Hematopoietic multipotent progenitor cell treated with erythropoietin and hydrocortisone succinate and interleukin-3 and kit ligand, for 17 days (in vitro differentiated cells): ENCODE results near the gene SP9.
A peak's percentile ranks its signal among the peaks of the same experiment; 100 is the strongest.

Experiments
- DNase-seq: peaks from one replicate; pipeline ENCODE4 v3.0.0-alpha.2; 2015; ENCODE audit warnings: low spot score

Gene SP9

DNA sequence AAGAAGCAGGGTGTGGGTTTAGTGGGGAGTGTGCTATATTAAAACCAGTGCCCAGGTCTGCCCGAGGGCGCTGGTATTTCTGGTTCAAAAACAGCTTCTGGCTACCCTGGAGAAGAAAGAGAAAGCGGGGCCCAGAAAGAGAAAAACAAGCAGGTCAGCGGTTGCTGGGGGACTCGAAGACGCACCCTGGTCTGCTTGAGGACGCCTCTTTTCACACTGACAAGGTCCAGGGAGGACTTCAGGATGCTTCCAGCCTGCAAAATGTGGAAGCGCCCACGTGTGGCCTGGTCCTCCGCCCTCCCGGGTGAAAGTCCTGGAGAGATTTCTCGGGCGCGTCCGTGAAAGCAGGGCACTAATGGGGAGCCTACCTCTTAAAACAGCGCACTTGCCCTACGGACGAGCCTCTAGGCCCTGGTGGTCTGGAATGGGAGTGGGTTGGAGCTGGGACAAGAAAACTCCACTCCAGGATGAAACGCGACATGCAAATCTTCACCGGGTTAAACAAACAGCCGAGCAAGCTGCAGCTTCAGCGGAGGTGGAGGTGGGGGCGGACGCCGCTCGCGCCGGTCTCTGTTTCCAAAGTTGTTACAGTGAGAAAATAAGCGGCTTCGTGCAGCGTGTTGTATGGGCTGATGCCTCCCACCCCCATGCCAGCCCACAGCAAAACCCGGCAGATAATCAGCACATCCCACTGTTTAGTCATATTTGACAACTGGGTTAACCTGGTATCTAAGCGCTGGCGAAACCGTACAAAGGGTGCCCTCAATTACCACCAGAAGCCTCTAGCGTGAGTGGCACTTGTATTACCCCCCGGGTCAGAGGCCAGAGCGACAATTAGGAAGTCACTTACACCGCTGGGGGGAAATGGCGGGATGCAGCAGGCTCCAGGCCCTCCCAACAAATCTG is 1.1 kb upstream of the SP9 start:
- no peak for DNase-seq

DNA sequence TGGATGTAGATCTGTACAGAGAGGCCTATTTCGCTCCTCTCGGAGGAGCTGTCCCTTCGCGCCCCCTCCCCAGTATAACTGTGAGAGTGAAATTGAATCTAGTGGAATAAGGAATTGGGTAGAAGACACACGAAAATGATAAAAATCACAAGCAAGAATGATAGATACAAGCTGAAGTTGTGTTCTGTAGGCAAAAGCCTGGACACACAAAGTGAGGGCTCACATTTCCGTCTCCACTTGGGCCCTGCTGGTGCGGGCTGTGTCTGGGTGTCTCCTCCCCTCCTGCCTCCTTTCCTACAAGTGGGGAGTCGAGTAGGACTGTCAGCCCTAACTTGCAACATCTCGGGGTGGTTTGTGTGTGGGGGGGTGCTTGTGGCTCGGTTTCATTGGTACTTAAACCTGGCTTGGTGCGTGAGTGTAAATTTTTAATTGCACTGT is 457 bp upstream of the SP9 start:
- no peak for DNase-seq

DNA sequence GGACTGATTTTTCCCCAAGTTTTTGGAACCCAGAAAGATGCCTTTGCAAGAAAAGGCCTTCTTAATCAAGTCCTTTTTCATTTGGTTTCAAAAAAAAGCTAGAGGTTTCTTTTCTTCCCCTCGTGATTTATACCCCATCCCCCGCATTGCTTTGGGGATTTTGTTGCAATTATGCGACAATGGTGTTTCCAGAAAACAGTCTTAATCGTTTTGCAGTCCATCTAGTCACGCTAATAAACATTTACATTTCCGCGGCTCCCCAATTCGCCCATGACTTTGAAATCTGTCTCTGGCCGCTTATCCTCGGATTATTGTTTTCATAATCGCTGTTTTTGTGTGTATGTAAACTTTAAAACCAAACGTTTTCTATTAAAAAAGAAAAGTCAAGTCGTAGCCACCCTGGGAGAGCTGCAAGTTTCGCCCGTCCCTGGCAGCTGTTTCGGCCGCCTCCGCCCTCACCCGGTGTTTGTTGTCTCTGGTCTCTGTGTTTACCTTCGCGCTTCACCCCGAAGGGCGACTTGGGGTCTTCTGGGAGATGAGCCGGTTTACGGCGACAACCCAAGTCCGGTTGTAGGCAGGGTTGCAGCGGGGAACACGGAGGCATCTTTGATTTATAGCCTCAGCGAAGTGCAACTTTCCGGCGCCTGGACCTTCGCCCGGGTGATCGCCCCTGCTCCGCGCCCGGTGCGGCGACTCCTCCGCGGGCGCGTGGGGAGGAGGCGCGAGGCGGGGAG is 667 bp downstream of the SP9 start:
- no peak for DNase-seq

DNA sequence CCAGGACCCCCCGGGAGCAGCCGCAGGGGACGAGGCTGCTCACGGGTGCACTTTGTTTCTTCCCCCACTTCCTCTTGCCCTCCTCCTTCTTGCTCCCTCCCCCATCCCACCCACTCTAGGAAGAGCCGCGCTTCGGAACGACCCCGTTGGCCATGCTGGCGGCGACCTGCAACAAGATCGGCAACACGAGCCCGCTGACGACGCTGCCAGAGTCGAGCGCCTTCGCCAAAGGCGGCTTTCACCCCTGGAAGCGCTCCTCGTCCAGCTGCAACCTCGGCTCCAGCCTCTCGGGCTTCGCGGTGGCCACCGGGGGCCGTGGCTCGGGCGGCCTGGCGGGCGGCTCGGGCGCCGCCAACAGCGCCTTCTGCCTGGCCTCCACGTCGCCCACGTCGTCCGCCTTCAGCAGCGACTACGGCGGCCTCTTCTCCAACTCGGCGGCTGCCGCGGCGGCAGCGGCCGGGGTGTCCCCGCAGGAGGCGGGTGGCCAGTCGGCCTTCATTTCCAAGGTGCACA is 1.3 kb downstream of the SP9 start:
- DNase-seq: no peak

DNA sequence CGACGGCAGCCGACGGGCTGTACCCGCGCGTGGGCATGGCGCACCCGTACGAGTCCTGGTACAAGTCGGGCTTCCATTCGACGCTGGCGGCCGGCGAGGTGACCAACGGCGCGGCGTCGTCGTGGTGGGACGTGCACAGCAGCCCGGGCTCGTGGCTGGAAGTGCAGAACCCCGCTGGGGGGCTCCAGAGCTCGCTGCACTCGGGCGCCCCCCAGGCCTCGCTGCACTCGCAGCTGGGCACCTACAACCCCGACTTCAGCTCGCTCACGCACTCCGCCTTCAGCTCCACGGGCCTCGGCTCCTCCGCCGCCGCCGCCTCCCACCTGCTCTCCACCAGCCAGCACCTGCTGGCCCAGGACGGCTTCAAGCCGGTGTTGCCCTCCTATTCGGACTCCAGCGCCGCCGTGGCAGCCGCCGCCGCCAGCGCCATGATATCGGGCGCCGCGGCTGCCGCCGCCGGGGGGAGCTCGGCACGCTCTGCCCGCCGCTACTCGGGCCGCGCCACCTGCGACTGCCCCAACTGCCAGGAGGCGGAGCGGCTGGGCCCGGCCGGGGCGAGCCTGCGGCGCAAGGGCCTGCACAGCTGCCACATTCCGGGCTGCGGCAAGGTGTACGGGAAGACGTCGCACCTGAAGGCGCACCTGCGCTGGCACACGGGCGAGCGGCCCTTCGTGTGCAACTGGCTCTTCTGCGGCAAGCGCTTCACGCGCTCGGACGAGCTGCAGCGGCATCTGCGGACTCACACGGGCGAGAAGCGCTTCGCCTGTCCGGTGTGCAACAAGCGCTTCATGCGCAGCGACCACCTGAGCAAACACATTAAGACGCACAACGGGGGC is 2.0 kb downstream of the SP9 start:
- peak; percentile 15 for DNase-seq

DNA sequence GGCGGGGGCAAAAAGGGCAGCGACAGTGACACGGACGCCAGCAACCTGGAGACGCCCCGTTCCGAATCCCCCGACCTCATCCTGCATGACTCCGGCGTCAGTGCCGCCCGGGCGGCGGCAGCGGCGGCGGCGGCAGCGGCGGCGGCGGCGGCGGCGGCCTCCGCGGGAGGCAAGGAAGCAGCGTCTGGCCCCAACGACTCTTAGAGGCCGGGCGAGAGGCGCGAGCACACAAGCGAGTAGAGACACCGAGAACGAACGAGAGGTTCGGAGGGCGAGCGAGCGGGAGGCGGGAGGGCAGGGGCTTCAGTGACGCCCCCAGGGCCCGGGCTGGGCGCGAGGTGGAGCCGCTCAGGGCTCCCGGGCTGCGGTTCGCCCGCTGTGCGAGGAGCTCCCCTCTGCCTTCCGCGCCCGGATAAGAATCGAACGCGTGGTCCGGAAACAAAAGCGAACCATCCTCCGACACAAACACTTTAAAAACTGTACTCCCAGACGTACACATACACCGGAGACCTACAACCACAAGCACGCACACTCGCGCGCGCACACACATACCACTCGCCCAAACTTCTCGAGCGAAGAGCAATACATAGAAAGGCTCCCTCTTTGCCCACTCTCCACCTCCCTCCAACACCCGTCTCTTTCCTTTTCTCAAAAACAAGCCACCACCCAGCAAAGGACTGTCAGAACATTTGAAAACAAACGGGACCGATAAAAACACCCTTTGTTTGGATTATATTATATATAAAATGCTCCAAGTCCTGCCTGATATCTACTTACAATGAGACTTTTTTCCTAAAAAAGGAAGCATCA is 2.8 kb downstream of the SP9 start:
- no peak for DNase-seq

DNA sequence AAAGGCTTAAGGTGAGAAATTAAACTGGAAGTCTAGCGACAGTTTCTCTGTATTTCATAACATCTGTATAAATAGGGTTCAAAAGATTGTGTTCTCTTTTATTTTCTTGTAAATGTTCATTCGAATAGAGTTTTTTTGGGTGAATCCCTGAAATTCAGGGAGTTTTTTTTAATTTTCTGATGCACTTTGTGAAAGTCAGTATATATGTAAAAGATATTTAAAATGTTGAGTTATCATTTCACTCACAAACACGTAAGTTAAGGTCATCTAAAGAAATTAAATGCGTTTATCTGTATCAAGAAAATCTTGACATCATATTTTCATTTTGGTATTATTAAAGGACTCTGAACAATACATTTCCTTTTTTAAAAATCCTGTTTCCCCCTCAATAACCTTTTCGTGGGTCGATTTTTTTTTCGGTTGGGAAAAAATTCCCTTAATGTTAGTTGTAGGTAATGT is 3.4 kb downstream of the SP9 start:
- DNase-seq: no peak

DNA sequence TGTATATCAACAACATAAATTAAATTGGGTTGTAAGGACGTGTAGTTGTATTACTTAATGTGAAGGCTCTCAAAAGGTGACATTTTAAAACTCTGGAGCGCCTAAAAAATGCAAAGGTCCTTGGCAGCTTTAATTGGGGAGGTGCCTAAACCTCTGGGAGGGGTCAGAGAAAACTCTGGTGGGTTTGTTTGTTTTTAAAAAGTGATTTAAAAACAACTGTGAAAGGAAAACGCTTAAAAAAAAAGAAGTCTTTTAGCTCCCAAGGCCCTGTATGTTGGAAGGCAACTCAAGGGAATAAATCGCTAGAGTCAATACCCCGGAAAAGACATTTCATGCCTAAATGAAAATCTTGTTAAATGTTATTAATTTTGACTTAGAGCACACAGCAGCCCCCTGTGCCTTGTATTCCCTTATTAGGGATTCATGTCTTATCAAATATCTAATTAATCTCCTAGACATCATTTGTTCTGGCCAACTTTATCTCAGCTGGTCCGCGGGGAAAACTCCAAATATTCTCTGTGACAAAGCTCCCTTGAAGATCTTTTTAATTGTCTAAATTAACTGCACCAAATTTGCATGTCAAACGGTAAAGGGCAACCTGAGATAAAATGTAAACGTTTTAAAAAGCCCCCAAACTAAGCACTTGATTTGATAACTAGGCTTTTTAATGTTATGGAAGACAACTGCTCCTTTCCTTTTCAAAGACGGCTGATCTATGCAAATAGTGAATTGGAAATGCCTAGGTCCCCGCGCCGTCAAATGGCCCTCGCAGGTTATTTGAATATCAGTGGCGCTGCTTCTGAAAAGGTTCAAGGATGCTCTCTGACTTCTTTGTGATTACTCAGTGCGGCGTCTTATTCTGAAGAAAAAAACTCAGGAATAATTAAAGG is 4.2 kb downstream of the SP9 start:
- DNase-seq: no peak

DNA sequence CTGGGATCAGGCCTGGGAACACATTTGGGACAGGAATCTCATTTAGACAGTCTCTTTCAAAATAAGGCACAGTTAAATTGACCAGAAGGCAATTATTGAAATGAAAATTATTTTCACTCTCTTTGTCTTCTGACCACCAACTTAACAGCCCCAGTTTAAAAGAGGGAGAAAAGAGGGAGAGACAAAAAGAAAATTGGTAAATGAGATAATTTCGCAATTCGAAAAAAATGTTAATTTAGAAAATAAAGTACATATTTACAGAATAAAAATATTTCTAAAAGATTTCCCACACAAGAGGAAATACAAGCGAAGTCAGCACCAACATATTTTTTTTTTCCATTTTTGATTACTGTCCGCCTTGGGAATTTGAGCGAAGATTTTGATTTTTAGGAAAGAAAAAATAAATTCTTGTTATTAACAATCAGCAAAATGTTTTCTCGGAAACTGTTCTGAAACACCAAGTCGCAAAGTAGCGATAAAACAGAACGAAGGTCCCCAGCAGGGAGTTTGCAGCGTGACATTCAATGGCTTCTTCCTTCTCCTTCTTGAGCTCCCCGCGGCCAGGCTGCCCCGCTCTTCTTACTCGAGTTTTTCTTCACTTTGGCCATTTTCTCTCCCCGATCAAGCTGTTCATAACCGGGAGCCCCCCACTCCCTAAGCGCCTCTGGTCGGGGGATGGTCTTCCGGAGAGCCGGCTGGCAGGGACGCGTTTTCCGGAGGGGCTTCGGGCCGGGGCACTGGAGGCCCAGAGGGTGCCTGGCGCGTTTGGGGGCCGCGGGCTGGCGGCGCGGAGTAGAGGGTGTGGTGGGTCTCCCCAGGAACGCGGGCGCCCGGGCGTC is 5.0 kb downstream of the SP9 start:
- no peak for DNase-seq

DNA sequence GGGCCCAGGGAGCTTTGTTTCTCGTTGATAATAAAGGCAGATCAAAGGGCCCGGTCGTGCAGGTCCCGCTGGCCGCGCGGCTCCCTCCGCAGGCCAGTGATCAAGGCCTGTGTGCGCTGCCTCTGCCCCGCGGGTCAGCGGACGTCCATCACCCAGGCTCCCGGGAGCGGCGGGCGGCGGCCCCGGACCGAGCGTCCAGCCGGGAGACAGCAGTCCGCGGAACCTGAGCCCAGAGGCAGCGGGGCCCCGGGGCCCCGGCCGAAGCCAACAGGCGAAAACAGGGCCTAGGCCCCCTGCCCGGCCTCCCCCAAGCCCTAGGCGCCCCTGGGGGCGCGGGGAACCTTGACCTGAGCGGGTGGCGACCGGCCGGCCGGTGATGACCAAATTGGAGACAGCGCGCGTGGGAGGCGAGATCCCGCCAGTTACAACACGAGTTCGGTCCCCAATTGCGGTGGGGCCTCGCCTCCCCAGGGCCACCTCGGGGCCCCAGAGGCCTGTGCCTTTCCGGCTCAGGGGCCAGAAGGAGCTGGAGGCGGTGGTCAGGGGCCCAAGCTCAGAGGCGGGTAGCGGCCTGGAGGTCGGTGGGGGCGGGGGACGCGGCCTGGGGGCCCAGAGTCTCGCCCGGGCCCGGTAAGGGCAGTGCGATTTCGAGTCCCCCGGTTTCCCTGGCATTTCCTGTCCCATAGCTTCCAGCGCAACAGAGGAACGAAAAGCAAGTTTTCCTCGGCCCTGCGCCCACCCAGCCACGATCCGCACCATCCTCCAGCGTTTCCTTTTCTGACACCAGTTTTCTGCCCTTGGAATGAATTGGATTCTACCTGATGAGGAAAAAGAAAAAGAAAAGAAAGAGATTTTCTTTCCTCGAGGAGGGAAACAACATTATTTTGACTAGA is 5.9 kb downstream of the SP9 start:
- DNase-seq: no peak

DNA sequence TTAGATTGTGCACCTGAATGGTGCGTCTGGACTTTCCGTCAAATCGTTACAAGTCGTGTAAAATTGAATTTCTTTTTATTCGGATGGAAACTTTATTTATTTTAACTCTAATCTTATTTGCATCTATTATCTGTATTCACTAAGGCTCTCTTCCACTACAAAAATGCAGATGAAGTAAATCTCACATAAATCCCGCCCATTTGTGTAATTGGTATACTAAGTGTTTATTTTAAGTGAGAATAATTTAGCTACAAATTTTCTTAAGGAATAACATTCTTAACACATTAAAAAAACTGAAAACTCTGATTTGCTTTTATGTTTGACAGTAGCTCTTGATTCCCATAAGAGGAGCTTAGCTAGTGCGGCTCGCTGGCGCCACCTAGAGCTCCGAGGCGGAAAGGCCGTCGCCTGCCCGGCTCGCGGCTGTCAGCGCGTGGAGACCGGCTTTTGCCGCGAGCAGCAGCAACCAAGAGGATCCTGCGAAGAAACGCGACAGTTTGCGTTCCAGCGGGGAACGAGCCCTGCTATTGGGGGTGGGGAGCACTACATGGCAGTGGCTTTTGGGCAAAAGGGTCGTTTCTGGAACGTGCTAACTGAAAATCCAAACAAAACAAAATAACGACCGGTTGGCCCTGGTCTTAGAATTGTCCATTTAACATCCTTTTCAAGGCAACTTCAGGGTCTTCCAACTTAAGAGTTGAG is 6.7 kb downstream of the SP9 start:
- peak; percentile 76 for DNase-seq

DNA sequence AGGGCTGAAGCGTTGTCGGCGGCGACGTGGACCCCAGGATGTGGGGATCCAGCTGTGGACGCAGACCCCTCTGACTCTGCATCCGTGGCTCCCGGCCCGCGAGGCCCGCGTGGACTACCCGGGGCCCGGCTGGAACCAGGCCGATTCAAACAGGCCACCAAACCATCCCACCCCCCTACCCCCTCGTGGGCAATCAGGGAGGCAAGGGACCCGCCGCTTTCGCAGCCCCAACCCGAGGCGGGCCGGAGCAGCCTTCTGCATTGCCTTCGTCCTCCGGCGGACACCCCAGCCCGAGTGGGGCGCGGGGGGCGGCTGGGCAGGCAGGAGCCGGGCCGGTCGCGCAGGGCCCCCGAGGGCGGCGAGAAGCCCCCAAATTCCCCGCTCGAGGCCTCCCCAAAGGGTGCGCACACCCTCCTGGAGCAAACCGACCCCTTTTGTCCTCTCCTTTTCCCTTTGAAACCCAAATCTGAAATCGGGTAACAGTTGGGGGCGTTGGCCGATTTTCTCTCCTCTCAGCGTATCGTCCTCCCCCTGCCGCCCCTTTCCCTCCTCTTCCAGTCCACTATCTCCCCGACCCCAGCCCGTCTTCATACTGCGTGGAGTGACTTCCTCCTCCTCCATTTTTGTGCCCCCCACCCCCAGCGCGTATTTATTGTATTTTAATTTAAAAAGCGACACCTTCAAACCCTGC is 7.4 kb downstream of the SP9 start:
- no peak for DNase-seq

DNA sequence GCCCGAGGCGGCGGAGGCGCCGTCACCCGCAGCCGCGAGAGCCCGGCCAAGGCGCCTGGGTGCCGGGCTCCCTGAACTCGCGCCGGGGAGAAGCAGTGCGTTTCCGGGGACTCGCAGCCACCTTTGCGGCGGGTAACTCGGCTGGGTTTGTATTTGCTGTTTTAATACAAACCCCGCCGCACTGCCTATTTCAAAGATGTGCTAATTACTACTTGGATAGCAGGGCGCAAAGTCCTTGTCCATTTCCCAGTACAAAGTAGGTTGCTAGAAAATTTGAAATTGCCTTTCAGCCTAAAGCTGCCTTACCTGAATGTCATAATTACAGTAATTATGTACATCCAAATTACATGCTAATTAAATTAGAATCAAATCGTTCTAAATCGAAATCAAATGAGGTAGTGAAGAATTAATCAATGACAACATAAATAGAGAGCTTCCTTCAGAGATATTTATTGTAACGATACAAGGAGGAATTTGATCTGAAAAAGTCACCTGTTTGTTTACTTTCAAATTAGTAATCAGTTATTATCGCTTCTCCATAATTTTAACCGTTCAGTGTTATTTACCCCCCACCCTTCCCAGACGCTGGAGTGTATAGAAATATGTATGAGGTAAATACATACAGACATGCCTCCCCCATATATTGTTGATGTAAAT is 8.1 kb downstream of the SP9 start:
- DNase-seq: no peak

DNA sequence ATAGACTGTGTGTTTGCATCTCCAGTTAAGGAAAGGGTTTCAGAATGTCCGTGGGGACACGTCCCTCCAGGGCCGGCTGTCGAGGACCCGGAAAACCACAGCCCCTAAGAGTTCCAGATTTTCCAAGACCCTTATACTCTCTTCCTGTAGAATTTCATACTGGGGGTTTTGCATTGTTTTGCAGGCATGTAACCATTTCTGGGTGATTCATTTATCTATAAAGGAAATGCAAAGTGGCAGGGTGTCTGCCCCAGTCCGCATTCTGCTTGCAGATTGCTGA is 8.5 kb downstream of the SP9 start:
- no peak for DNase-seq

DNA sequence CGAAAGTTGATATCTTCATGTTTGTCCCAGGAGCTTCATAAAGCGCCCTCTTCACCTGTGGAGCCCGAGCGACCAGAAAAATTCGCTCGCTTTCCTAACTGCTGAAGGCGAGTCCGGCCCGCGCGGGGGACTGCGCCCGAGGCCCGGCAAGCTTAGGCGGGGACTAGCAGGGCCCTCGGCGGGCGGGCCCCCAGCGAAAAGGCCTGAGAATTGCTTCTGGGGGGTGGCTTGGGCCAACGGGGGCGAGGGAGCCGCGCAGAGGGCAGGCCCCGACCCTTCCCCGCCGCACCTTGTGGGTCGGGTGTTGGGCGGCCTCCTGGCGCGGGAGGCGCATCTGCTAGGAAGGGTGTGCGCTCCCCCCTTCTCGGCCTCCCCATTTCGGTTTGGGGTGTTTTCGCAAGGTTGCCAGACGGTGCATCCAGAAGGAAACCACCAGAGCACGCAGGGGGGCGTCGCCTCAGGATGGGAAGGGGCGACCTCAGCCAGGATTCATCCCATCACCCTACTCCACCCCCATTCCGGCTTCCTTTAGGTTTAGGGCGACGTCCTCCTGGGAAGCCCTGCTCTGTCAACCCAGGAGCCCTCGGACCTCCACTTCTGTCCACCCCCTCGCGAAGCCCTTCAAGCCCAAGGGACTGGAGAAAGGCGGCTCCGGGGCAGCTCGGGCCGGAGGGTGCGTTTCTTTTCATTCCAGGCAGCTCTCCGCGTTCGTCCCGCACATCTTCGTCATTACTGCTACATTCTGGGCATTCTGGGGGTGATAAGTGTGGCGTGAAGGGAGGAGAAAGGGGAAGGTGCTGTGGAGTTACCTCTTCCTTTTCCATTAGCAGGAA is 9.1 kb downstream of the SP9 start:
- DNase-seq: no peak
